Measurements from ENCODE around the gene TNNT3. TPM values are rescaled to one million over a fixed set of nuclear protein-coding genes. Genes with fewer than 3 reads are reported as not detected.

The TNNT3 gene
- total RNA-seq, 2 donors from 2014 or later = 4.5 to 8.4 TPM

DNA sequence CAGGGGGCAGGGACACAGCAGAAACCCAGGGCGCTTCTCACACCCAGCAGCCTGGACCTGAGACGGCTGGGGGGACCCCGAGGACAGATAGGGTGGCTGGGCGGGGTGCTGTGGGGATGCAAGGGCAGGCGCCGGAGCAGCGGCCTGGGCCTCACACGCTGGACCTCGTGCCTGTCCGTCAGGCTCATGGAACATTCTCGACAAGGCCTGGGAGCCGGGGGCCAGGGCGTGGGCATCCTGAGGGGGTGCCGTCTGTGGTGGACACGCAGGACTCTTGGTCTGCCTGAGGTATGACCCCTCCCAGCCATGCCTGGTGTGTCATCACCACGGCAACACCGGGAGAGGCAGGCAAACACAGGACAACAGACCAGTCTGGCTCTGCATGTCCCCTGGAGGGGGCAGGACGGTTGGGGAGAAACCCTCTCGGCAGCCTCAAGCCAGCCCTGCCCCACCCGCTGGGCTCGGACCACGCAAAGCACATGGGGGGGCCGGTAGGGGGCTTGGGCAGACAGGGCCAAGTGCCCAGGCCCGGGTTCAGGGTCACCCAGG, 49.0 kb downstream of the TNNT3 start:
- DNase-seq (ENCODE audit: low spot score) = no peak
- H3K27ac ChIP-seq = no peak overlapping the region
- no peaks in the 10 kb centered on the region for H3K27me3 ChIP-seq (replicated peaks; ENCODE audit: insufficient read depth)
- TF ChIP-seq POLR2AphosphoS5 (IDR thresholded peaks at IDR 0.05) (no peak), POLR2A (IDR thresholded peaks at IDR 0.05) (no peak)
- TF ChIP-seq, protein P1, sequence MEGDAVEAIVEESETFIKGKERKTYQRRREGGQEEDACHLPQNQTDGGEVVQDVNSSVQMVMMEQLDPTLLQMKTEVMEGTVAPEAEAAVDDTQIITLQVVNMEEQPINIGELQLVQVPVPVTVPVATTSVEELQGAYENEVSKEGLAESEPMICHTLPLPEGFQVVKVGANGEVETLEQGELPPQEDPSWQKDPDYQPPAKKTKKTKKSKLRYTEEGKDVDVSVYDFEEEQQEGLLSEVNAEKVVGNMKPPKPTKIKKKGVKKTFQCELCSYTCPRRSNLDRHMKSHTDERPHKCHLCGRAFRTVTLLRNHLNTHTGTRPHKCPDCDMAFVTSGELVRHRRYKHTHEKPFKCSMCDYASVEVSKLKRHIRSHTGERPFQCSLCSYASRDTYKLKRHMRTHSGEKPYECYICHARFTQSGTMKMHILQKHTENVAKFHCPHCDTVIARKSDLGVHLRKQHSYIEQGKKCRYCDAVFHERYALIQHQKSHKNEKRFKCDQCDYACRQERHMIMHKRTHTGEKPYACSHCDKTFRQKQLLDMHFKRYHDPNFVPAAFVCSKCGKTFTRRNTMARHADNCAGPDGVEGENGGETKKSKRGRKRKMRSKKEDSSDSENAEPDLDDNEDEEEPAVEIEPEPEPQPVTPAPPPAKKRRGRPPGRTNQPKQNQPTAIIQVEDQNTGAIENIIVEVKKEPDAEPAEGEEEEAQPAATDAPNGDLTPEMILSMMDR (IDR thresholded peaks at IDR 0.05) = no peak
- no CpG with 5 or more reads among the region's 24 CpGs for WGBS
- intact Hi-C loops (cut with DNase I) = no loop called here
- H3K36me3 ChIP-seq = no peaks in the 10 kb centered on the region
- no peaks in the 10 kb centered on the region for H3K9me3 ChIP-seq
- no peak overlapping the region for H3K4me3 ChIP-seq
- no peaks in the 10 kb centered on the region for H3K4me1 ChIP-seq (replicated peaks)

GRCh38 chr11:1969035-1969434, 49.5 kb downstream of the TNNT3 start:
- TF ChIP-seq, protein P1 (IDR thresholded peaks at IDR 0.05) = no peak
- TF ChIP-seq POLR2AphosphoS5 (IDR thresholded peaks at IDR 0.05) = no peak
- no peak for TF ChIP-seq POLR2A (IDR thresholded peaks at IDR 0.05)
- H3K4me3 ChIP-seq = no peak overlapping the region
- WGBS = no CpG with 5 or more reads among the region's 21 CpGs
- no peaks in the 10 kb centered on the region for H3K4me1 ChIP-seq (replicated peaks)
- H3K9me3 ChIP-seq = no peaks in the 10 kb centered on the region
- DNase-seq (ENCODE audit: low spot score) = no peak
- no peaks in the 10 kb centered on the region for H3K27me3 ChIP-seq (replicated peaks; ENCODE audit: insufficient read depth)
- no peaks in the 10 kb centered on the region for H3K36me3 ChIP-seq
- intact Hi-C loops (cut with DNase I) = no loop called here
- no peak overlapping the region for H3K27ac ChIP-seq

DNA sequence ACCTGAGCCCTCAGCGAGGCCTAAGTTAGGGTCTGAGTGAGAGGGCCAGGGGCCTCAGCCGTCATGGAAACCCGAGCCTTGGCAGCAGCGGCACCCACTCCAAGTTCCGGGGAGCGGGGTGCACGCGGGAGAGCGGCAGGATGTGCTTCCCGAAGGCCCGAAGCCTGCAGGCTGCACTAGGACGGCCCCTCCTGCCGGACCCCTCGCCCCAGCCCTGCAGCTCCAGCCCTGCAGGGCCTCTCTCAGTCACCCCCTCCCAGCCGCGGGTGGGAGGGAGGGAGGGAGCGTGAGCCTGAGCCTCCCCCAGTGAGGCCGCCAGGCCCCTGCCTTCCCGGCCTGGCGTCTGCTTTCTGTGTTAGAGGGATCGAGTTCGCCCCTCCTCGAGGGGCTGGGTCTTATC, 50.3 kb downstream of the TNNT3 start:
- intact Hi-C loops (cut with DNase I) = no loop called here
- no peaks in the 10 kb centered on the region for H3K27me3 ChIP-seq (replicated peaks; ENCODE audit: insufficient read depth)
- no peaks in the 10 kb centered on the region for H3K4me1 ChIP-seq (replicated peaks)
- TF ChIP-seq POLR2A (IDR thresholded peaks at IDR 0.05) (no peak), POLR2AphosphoS5 (IDR thresholded peaks at IDR 0.05) (no peak)
- TF ChIP-seq, protein P1 (IDR thresholded peaks at IDR 0.05) = no peak
- no peaks in the 10 kb centered on the region for H3K9me3 ChIP-seq
- H3K4me3 ChIP-seq = no peak overlapping the region
- DNase-seq (ENCODE audit: low spot score) = no peak
- H3K36me3 ChIP-seq = no peaks in the 10 kb centered on the region
- H3K27ac ChIP-seq = no peak overlapping the region
- WGBS = no CpG with 5 or more reads among the region's 23 CpGs

GRCh38 chr11:1970956-1971355, 51.5 kb downstream of the TNNT3 start:
- DNase-seq (ENCODE audit: low spot score) = no peak
- Histone ChIP-seq H3K4me1 (replicated peaks) (no peaks in the 10 kb centered on the region), H3K27me3 (replicated peaks; ENCODE audit: insufficient read depth) (no peaks in the 10 kb centered on the region), H3K4me3 (no peak overlapping the region), H3K27ac (no peak overlapping the region), H3K36me3 (no peaks in the 10 kb centered on the region), H3K9me3 (no peaks in the 10 kb centered on the region)
- TF ChIP-seq POLR2AphosphoS5 (IDR thresholded peaks at IDR 0.05) (no peak), POLR2A (IDR thresholded peaks at IDR 0.05) (no peak)
- TF ChIP-seq, protein P1 (IDR thresholded peaks at IDR 0.05) = no peak
- 88% methylated on average over 13 of the region's 15 CpGs for WGBS
- intact Hi-C loops (cut with DNase I) = no loop called here

- H3K27ac ChIP-seq = no peak overlapping the region
- TF ChIP-seq POLR2AphosphoS5 (IDR thresholded peaks at IDR 0.05) (no peak), POLR2A (IDR thresholded peaks at IDR 0.05) (no peak)
- TF ChIP-seq, protein P1 (IDR thresholded peaks at IDR 0.05) = no peak
- no peak for DNase-seq (ENCODE audit: low spot score)
- H3K27me3 ChIP-seq (replicated peaks; ENCODE audit: insufficient read depth) = no peaks in the 10 kb centered on the region
- no CpG with 5 or more reads among the region's 13 CpGs for WGBS
- H3K9me3 ChIP-seq = no peaks in the 10 kb centered on the region
- H3K4me3 ChIP-seq = no peak overlapping the region
- H3K4me1 ChIP-seq (replicated peaks) = no peaks in the 10 kb centered on the region
- intact Hi-C loops (cut with DNase I) = no loop called here
- no peaks in the 10 kb centered on the region for H3K36me3 ChIP-seq
These were observed 55.7 kb downstream of the TNNT3 start for GRCh38 chr11:1975185-1975584.

All from prostate gland (tissue), 2 donors.